Astrocyte of the cerebellum (primary cell): ENCODE data around the gene PTGDS.

Experiments
- DNase-seq: peaks from one replicate; pipeline ENCODE4 v3.0.0-alpha.2; 2011; ENCODE audit warnings: low read depth
- H3K4me3 ChIP-seq: 2 replicates; pipeline ENCODE4 v1.5.1; 2011; ENCODE audit warnings: mild to moderate bottlenecking, low read depth, low read length, moderate library complexity
- CTCF ChIP-seq: IDR thresholded peaks from 2 replicates; pipeline ENCODE4 v1.5.1; 2012; ENCODE audit warnings: low read length, low read depth, moderate library complexity, mild to moderate bottlenecking; ENCODE audit errors: missing control alignments
- in situ Hi-C: cut with HindIII; loops from 2 replicates; pipeline ENCODE4 v1.10.0; 2017; ENCODE audit warnings: low sequenced_read_pairs

The PTGDS gene

GRCh38 chr9:137015976-137016375 is 38.7 kb downstream of the PTGDS start:
- no peak for TF ChIP-seq CTCF
- in situ Hi-C loops = no loop called here
- no peak for DNase-seq
- H3K4me3 ChIP-seq = no peak overlapping the region

GRCh38 chr9:137016436-137016835 is 39.1 kb downstream of the PTGDS start:
- in situ Hi-C loops = no loop called here
- no peak for DNase-seq
- H3K4me3 ChIP-seq = no peak overlapping the region
- no peak for TF ChIP-seq CTCF

GRCh38 chr9:137017071-137017470 is 39.8 kb downstream of the PTGDS start:
- H3K4me3 ChIP-seq = no peak overlapping the region
- TF ChIP-seq CTCF = no peak
- no peak for DNase-seq
- in situ Hi-C loops = no loop called here

GRCh38 chr9:137017791-137018497 is 40.6 kb downstream of the PTGDS start:
- no peak overlapping the region for H3K4me3 ChIP-seq
- DNase-seq = no peak
- TF ChIP-seq CTCF = no peak
- in situ Hi-C loops = no loop called here

GRCh38 chr9:137018761-137019559 is 41.7 kb downstream of the PTGDS start:
- DNase-seq = no peak
- in situ Hi-C loops = no loop called here
- no peak for TF ChIP-seq CTCF
- H3K4me3 ChIP-seq = no peak overlapping the region

GRCh38 chr9:137019891-137020683 is 42.8 kb downstream of the PTGDS start:
- no peak for DNase-seq
- no peak overlapping the region for H3K4me3 ChIP-seq
- in situ Hi-C loops = no loop called here
- TF ChIP-seq CTCF = no peak
